Stimulated activated CD4-positive, alpha-beta T cell treated with anti-CD3 and anti-CD28 coated beads, Interleukin-4, amount 100 ng/mL, for 48 hours (primary cell): ENCODE measurements around the gene DCUN1D3.
"Not testable (repeated sequence)": the region's sequence is repeated elsewhere in the genome, so short reads cannot be mapped to it uniquely, and the experiment has no call there.

Experiments used
- DNase-seq, 2 donors: peaks; one replicate each; pipeline ENCODE4 v3.0.0-alpha.2; 2020; ENCODE audit warnings: low read depth in 2 of 2

The DCUN1D3 gene

DNA sequence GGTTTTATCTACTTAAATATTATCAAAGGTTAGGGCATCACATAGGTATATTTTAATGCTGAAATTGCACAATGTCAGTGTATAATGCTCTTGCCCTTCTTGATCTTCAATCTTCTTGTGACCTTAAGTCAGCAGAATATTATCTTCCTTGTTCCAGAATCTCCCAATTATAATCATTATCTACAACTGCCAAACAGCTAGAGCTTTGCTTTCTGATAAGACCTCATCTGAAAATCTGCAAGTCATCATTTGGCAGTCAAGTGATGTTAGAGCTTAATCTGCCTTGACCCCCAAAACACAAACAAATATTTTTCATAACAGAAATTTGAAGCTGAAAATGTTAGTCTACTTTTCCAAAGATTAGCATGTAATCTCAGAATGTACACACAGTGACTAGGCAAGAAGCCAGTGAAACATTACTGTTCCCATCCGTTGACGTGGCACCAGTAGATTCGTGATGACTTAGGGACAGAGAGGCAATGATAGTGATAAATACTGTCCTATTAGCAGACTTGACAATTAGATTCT lies 74.1 kb downstream of the DCUN1D3 start:
- no peak for DNase-seq

DNA sequence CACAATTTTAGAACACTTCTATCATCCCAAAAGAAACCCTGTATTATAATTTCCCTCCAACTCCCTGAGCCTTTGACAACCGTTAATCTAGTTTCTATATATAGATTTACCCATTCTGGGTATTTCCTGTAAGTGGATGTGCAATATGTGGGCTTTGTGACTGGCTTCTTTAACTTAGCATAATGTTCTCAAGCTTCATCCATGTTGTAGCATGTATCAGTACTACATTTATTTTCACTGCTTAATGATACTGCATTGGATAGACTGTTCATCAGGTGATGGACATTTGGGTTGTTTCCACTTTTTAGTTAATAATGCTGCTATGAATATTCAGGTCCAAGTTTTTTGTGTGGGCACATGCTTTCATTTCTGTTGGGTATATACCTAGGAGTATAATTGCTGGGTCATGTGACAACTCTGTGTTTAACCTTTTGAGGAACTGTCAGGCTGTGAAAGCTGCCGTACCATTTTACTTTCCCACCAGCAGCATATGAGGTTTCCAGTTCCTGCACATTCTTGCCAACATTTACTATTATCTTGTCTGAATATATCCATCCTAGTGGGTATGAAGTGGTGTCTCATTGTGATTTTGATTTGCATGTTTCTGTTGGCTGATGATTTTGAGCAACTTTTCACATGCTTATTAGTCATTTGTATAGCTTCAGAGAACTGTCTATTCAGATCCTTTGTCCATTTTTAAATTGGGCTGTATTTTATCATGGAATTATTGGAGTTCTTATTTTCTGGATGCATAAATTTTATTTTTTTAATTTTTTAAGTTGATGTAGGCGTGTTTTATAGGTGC lies 77.4 kb downstream of the DCUN1D3 start:
- no peak for DNase-seq

DNA sequence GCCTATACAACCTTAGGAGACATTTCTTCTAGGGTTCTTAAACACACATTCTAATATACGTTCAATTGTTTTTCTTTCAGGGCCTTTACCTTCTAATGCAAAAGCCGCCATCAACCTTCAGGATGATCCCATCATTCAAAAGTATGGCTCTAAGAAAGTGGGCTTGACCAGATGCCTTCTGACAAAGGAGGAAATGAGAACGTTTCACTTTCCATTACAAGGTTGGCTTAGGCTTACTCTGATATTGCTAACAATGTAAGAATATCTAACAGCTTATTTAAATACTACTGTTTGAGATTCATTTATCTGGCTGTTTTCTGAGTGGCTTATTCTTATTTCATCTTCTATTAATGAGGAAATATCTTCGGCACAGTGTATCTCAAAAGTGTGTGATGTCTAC lies 78.5 kb downstream of the DCUN1D3 start:
- DNase-seq = no peak

DNA sequence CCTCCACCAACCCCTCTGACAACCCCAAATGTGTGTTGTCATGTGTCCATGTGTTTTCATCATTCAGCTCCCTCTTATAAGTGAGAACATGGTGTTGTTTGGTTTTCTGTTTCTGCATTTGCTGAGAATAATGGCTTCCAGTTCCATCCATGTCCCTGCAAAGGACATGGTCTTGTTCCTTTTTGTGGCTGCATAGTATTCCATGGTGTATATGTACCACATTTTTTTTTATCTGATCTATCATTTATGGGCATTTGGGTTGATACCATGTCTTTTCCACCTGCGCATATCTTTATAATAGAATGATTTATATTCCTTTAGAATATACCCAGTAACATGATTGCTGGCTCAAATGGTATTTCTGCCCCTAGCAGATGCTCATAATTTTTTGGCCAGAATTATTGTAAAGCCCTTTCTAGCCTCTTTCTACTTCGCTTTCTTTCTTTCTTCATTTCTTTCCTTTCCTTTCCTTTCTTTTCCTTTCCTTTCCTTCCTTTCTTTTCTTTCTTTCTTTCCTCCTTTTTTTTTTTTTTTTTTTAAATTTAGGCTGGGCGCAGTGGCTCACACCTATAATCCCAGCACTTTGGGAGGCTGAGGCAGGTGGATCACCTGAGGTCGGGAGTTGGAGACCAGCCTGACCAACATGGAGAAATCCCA lies 81.1 kb downstream of the DCUN1D3 start:
- DNase-seq = no peak

DNA sequence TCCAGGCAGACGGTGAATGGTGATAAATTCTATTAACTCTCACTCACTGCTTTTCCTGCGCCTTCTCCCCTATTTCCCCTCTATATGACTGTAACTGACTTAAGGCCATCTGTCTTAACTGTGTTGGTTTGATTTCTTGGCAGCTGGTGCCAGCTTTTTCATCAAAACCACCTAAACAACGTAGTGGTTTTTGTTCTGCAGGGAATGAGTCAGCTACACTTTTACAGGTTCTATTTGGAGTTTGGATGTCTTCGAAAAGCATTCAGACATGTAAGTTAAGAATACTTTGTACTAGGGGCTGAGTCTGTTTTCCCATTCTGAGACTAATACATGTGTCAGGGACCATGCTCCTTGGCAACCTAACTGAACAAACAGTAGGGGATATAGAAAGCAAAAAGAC lies 85.4 kb downstream of the DCUN1D3 start:
- DNase-seq = no peak

DNA sequence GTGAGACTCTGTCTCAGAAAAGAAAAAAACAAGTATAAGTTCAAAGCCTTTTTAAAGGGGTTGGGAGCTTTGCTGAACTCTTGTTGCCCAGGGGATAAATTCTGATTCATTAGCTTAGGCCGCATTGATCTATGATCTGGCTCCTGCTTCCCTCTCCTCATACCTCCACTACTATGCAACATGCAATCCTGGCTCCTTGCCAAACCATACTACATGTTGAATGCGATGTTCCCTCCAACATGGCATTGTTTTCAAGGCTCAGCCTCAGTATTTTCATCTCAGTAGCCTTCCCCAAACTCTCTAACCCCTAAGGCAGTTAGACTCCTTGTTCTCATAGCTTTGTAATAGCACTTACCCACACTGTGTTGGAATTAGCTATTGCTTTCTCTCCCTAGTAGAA lies 87.6 kb downstream of the DCUN1D3 start:
- no peak for DNase-seq

DNA sequence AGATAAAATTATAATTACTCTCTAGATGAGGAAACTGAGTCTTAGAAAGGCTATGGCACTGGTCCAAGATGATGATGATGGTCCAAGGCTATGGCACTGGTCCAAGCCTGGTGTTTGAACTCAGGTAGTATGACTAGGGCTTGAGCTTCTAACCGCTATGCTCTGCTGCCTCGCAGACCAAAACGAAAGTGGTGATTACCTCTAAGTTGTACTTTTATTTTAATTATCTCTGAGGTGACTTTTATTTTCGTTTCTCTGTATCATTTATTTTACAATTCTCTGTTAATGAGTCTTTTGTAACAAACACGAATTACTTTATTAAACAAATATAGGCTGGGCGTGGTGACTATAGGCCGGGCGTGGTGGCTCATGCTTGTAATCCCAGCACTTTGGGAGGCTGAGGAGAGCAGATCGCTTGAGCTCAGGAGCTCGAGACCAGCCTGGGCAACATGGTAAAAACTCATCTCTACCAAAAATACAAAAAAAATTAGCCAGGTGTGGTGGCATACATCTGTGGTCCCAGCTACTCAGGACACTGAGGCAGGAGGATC lies 88.2 kb downstream of the DCUN1D3 start:
- no peak for DNase-seq

DNA sequence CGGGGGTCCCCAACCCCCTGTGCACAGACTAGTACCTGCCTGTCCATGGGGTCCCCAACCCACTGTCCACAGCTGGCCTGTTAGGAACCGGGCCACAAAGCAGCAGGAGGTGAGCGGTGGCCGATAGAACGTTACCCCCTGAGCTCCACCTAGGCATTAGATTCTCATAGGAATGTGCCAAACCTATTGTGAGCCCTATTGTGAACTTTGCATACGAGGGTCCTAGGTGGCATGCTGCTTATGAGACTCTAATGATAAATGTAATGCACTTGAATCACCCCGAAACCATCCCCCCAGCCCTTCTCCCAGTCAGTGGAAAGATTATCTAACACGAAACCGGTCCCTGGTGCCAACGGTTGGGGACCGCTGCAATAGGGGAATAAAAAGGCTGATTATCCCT lies 92.3 kb downstream of the DCUN1D3 start:
- DNase-seq = no peak

DNA sequence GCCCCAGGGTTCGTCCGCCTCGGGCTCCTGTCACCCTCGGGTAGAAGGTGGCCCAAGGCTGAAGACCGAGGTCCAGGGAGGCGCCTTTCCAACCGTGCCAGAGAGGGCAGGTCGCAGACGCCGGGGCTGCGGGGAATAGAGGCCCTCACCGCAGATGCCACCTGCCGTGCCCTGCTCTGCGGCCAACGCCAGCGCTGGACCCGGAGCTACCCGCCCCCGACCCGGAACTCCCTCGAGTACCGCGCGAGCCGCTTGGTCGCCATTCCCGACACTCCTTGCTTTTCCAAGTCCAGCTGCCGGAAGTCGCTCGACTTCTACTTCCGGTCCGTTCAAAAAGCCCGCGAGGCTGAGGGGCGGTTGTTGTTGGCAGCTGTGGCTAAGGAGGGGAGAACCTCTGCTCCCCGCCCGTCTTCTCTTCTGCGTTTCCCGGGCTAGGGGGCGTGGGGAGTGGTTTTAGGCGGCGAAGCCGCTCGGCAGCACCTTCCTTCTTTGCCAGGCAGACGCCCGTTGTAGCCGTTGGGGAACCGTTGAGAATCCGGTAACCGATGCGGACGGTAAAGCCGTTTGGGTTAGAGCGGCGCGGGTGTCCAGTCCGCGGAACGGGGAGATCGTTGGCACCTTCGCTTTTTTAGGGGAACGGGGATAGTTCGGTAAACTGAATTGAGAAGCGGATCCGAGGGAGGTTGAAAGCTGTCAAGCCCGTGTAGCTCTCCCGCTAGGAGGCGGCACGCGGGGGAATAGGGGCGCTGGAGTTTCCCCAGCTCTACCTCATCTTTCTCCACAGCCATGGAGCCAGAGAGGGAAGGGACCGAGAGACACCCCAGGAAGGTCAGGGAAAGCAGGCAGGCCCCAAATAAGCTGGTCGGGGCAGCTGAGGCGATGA lies 93.7 kb downstream of the DCUN1D3 start, which contains the start of the genes ERI2 and REXO5:
Gene ERI2, minus strand, starts transcription at position 305 of the 883 bp plus-strand sequence. Its CDS starts 42 bp downstream, at position 263.
Gene REXO5, plus strand, starts transcription at position 360 of the 883 bp plus-strand sequence. Its CDS starts 427 bp downstream, at position 787.
- peak; percentile 64 to 78 for DNase-seq

DNA sequence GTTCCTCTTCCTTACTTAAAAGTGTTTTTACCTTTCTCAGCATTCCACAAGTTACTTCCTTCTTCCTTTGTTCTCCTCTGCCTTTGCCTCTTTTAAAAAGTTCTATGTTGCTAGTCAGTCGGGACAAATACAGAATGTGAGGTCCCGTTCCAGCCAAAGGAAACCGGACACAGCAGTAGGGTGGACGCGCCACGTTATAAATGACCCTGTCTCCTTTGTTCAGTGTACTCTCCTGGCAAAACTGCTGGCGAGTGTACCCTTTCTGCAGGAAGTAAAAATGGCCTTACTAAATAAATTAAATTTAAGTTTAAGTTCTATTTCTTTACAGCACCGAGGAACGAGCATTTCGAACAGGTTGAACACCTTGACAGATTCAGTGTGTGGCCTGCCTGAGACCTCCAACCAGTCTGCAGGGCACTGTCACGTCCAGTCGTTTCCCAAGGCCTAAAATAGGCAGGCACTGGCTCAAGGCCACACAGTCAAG lies 94.4 kb downstream of the DCUN1D3 start:
- DNase-seq = not testable (repeated sequence)
